Suprapubic skin (tissue), 4 donors: ENCODE measurements around the gene LCN9. TPM values are rescaled to one million over a fixed set of nuclear protein-coding genes. Genes with fewer than 3 reads are reported as not detected.

Experiments
- DNase-seq, 2 donors: peaks; one replicate each; pipeline ENCODE4 v3.0.0-alpha.2; 2019; ENCODE audit warnings: low spot score in 2 of 2
- H3K27ac ChIP-seq: fragments of 200-600 bp; sonication (generic); one replicate; pipeline ENCODE4 v1.5.1; 2019
- H3K27me3 ChIP-seq: fragments of 200-600 bp; sonication (generic); one replicate; pipeline ENCODE4 v1.5.1; 2019
- H3K36me3 ChIP-seq: fragments of 200-600 bp; sonication (generic); one replicate; pipeline ENCODE4 v1.5.1; 2019
- H3K4me1 ChIP-seq: fragments of 200-600 bp; sonication (generic); one replicate; pipeline ENCODE4 v1.5.1; 2019
- H3K4me3 ChIP-seq: fragments of 200-600 bp; sonication (generic); one replicate; pipeline ENCODE4 v1.5.1; 2019; ENCODE audit warnings: mild to moderate bottlenecking
- H3K9me3 ChIP-seq: fragments of 200-600 bp; sonication (generic); one replicate; pipeline ENCODE4 v1.5.1; 2019
- CTCF ChIP-seq, 2 donors: fragments of 200-600 bp in 1 of 2; fragments of 450-650 bp in 1 of 2; sonication (generic) in 1 of 2; IDR thresholded peaks; one replicate each; pipeline ENCODE4 v1.5.1; 2016 to 2019; ENCODE audit warnings: antibody characterized with exemption in 2 of 2, mild to moderate bottlenecking in 1 of 2, moderate library complexity in 1 of 2
- EP300 ChIP-seq: sonication (generic); formaldehyde crosslinking; IDR thresholded peaks from one replicate; pipeline ENCODE4 v1.6.1; 2017; ENCODE audit warnings: antibody characterized with exemption
- POLR2A ChIP-seq, 2 donors: fragments of 450-650 bp; IDR thresholded peaks; one replicate each; pipeline ENCODE4 v1.6.1; 2017; ENCODE audit warnings: antibody characterized with exemption in 2 of 2, mild to moderate bottlenecking in 2 of 2, moderate library complexity in 2 of 2
- POLR2AphosphoS5 ChIP-seq, 3 donors: sonication (generic); formaldehyde crosslinking; IDR thresholded peaks; one replicate each; pipeline ENCODE4 v1.6.1; 2017; ENCODE audit warnings: antibody characterized with exemption in 3 of 3
- WGBS: methylation state at CpG from one replicate; pipeline ENCODE4 v1.1.5; 2018; 5-methylcytosine and 5-hydroxymethylcytosine counted together
- total RNA-seq, 4 donors: library from RNA; depleted of rRNA; stranded (reverse); fragments of >200 nt; gene quantifications; one replicate each; pipeline ENCODE4 v1.1.0, GENCODE V29; 2016

LCN9 gene
- total RNA-seq, 4 donors from 2014 or later: not detected

GRCh38 chr9:135660407-135660806 is 2.7 kb upstream of the LCN9 start:
- no peak for TF ChIP-seq EP300
- no peak for TF ChIP-seq POLR2A (IDR thresholded peaks at IDR 0.05)
- no peak for TF ChIP-seq POLR2AphosphoS5 (IDR thresholded peaks at IDR 0.05)
- no peak for TF ChIP-seq CTCF (IDR thresholded peaks at IDR 0.05)
- no peak overlapping the region for H3K27ac ChIP-seq
- H3K9me3 ChIP-seq: no peaks in the 10 kb centered on the region
- DNase-seq: peak in 1 of 2 donors; percentile 74
- no peaks in the 10 kb centered on the region for H3K36me3 ChIP-seq
- 89% methylated on average over 22 of the region's 22 CpGs for WGBS
- H3K4me3 ChIP-seq: no peak overlapping the region
- no peaks in the 10 kb centered on the region for H3K4me1 ChIP-seq
- H3K27me3 ChIP-seq: peaks cover 31% of the 10 kb centered on the region

GRCh38 chr9:135661816-135662560 is 1.1 kb upstream of the LCN9 start:
- DNase-seq: peak in 1 of 2 donors; percentile 56
- no peaks in the 10 kb centered on the region for H3K4me1 ChIP-seq
- TF ChIP-seq EP300 (no peak), CTCF (IDR thresholded peaks at IDR 0.05) (no peak), POLR2AphosphoS5 (IDR thresholded peaks at IDR 0.05) (no peak), POLR2A (IDR thresholded peaks at IDR 0.05) (no peak)
- no peaks in the 10 kb centered on the region for H3K36me3 ChIP-seq
- 66% methylated on average over 18 of the region's 19 CpGs for WGBS
- peaks cover 37% of the 10 kb centered on the region for H3K27me3 ChIP-seq
- H3K27ac ChIP-seq: no peak overlapping the region
- no peak overlapping the region for H3K4me3 ChIP-seq
- no peaks in the 10 kb centered on the region for H3K9me3 ChIP-seq

DNA sequence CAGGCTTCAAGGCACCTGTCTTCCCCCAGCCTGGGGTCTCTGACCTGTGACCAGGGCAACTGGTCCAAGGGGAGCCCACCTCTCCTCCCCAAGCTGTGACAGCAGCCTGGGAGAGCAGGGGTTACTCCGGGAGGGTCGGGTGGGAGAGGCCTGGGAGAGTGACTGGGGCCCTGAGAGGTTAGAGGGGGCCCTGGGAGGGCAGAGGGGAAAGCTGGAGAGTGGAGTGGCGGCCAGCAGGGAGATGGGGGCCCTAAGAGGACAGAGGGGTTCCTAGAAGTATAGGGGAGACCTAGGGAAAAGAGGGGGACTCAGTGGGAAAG is 302 bp downstream of the LCN9 start:
- H3K27ac ChIP-seq: no peak overlapping the region
- H3K36me3 ChIP-seq: no peaks in the 10 kb centered on the region
- DNase-seq: peak in 1 of 2 donors; percentile 53
- TF ChIP-seq POLR2AphosphoS5 (IDR thresholded peaks at IDR 0.05) (no peak), CTCF (IDR thresholded peaks at IDR 0.05) (no peak), POLR2A (IDR thresholded peaks at IDR 0.05) (no peak), EP300 (no peak)
- peaks cover 49% of the 10 kb centered on the region for H3K27me3 ChIP-seq
- 47% methylated on average over 3 of the region's 3 CpGs for WGBS
- H3K9me3 ChIP-seq: no peaks in the 10 kb centered on the region
- no peak overlapping the region for H3K4me3 ChIP-seq
- H3K4me1 ChIP-seq: no peaks in the 10 kb centered on the region

- no peak overlapping the region for H3K27ac ChIP-seq
- H3K36me3 ChIP-seq: no peaks in the 10 kb centered on the region
- 88% methylated on average over 12 of the region's 12 CpGs for WGBS
- TF ChIP-seq POLR2AphosphoS5 (IDR thresholded peaks at IDR 0.05) (no peak), POLR2A (IDR thresholded peaks at IDR 0.05) (no peak), CTCF (IDR thresholded peaks at IDR 0.05) (no peak), EP300 (no peak)
- peak in 1 of 2 donors; percentile 49 for DNase-seq
- peaks cover 53% of the 10 kb centered on the region for H3K27me3 ChIP-seq
- H3K4me3 ChIP-seq: no peak overlapping the region
- peaks cover 4% of the 10 kb centered on the region for H3K9me3 ChIP-seq
- H3K4me1 ChIP-seq: no peaks in the 10 kb centered on the region
Observed at GRCh38 chr9:135663857-135664256, 748 bp downstream of the LCN9 start.

DNA sequence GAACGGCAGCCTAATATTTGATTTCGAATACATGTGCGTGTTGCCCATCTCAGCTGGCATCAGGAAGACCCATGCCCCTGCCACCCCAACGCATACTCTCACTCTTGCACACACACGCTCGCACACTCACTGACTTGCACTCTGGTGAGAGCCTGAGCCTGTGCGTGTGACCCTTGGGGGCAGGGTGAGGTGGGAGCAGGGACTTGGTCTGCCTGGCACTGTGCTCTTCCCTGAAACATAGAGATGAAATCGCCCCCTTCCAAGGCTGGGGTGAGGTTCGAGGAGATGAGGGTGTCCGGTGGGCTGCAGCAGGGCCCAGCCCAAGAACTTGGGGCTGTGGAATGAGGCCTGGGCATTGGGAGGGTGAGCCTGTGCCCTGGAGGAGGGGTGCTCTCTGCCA is 1.2 kb downstream of the LCN9 start:
- DNase-seq: peak in 1 of 2 donors; percentile 70
- H3K9me3 ChIP-seq: peaks cover 5% of the 10 kb centered on the region
- H3K27me3 ChIP-seq: peaks cover 57% of the 10 kb centered on the region
- no peak overlapping the region for H3K4me3 ChIP-seq
- H3K27ac ChIP-seq: no peak overlapping the region
- H3K4me1 ChIP-seq: no peaks in the 10 kb centered on the region
- H3K36me3 ChIP-seq: no peaks in the 10 kb centered on the region
- TF ChIP-seq EP300 (no peak), CTCF (IDR thresholded peaks at IDR 0.05) (no peak), POLR2A (IDR thresholded peaks at IDR 0.05) (no peak), POLR2AphosphoS5 (IDR thresholded peaks at IDR 0.05) (no peak)
- WGBS: 92% methylated on average over 10 of the region's 10 CpGs
